PC-9 (cell line): ENCODE measurements around the gene EVPL.

Experiments used
- CTCF ChIP-seq: fragments of 200-600 bp; sonication (generic); conservative IDR thresholded peaks from 2 replicates; pipeline ENCODE4 v1.6.1; 2017; ENCODE audit warnings: mixed run types, antibody characterized with exemption, mild to moderate bottlenecking, moderate library complexity
- EZH2 ChIP-seq: fragments of 200-600 bp; sonication (generic); IDR thresholded peaks from 2 replicates; pipeline ENCODE4 v1.8.0; 2017; ENCODE audit warnings: antibody characterized with exemption, low read depth

- TF ChIP-seq CTCF: no peak
- no peak for TF ChIP-seq EZH2
Measured at GRCh38 chr17:76027159-76027839, at the start of gene EVPL.
